ENCODE measurements around the gene CGNL1. TPM values are rescaled to one million over a fixed set of nuclear protein-coding genes. Genes with fewer than 3 reads are reported as not detected.

CGNL1 gene
- polyA plus RNA-seq, 3 donors: 69.8 to 72.5 (median 70.8) TPM

DNA sequence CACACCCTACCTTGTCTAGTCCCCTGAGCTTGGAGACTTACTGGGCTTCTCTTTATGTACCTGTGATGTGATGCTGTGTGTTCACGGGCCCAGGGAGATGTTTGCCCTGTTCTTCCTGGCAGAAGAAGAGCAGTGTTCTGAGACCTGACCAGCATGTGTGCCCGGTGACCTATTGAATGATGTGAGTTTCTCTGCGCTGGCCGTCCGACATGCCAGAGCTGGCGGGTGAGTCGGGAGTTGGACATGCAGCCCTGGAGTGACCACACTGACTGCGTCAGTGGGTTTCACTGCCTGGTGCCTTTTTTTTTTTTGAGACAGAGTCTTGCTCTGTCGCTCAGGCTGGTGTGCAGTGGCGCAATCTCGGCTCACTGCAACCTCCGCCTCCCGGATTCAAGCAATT is 42.3 kb downstream of the CGNL1 start:
- DNase-seq (ENCODE audit: low read depth in 3 of 3, low spot score in 2 of 3): no peak

DNA sequence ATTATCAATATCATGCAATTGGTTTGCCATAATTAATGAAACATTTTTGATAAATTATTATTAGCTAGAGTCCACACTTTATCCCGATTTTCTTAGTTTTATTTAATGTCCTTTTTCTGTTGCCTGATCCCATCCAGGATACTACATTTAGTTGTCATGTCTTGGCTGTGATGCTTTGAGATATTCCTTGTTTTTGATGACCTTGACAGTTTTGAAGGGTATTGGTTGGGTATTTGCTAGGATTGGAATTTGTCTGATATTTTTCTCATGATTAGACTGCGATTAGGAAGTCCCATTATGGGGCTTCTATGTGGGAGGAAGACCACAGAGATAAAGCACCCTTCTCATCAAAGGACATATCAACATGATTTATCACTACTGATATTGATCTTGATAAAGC is 43.0 kb downstream of the CGNL1 start:
- no peak for DNase-seq (ENCODE audit: low read depth in 3 of 3, low spot score in 2 of 3)

DNA sequence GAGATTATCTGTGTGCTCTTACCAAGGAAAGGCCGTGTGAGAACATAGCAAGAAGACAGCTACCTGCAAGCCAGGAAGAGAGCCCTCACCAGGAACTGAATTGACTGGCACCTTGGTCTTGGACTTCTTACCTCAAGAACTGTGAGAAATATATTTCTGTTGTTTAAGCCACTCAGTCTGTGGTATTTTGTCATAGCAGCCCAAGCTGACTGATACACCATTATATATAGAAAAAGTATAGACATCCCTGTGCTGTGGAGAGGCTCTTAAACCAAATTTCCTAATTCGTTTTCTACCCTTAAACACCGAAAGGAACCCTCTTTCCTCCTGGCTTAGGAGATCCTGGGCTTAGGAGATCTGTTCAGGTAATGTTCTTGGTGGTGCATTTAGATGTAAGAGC is 44.8 kb downstream of the CGNL1 start:
- DNase-seq (ENCODE audit: low read depth in 3 of 3, low spot score in 2 of 3): no peak

DNA sequence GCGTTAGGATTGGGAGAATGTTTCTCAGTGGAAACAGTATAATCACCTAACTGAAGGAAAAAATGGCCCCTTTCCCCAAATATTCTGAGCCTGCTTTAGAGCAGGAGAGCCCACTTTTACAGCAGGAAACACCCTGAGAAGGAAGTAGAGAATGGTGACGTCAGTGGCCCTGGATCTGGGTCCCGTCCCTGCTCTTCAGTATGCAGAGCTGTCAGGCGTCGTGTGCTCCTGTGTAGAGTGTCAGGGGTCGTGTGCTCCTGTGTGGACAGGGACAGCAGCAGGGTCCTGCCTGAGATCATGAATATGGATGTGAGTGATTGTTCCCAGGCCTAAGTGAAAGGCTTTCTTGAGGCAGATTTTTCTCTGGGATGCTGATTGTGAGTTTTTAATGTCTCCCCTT is 45.2 kb downstream of the CGNL1 start:
- DNase-seq (ENCODE audit: low read depth in 3 of 3, low spot score in 2 of 3): no peak

DNA sequence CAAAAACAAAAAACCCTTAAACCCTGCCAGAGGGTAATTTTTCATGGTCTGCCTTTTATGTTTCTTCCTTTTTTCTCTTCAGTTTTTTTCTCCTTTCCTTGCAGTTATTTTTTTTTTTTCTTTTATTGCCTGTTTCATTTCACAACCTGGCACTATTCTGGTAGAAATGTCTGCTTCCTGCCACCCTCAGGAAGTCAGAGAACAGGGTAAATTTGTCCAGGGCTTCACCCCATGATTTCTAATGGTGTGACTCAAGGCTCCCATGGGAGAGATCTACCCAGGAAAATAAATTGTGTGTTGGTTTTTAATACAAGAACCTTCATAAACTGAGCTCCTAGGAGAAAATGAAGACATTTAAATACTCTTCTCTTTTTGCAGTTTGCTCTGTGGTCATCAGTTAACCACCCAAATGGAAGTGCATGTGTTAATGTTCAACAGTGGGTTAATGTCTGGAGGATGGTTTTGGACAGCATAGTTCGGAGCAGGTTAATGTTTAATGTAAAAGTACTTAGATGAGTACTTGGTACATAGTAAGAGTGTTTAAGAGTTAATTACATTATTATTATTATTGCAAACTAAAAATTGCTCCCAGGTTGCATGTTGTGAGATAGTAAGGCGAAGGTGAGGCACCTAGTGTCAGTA is 45.9 kb downstream of the CGNL1 start:
- DNase-seq (ENCODE audit: low read depth in 3 of 3, low spot score in 2 of 3): no peak

DNA sequence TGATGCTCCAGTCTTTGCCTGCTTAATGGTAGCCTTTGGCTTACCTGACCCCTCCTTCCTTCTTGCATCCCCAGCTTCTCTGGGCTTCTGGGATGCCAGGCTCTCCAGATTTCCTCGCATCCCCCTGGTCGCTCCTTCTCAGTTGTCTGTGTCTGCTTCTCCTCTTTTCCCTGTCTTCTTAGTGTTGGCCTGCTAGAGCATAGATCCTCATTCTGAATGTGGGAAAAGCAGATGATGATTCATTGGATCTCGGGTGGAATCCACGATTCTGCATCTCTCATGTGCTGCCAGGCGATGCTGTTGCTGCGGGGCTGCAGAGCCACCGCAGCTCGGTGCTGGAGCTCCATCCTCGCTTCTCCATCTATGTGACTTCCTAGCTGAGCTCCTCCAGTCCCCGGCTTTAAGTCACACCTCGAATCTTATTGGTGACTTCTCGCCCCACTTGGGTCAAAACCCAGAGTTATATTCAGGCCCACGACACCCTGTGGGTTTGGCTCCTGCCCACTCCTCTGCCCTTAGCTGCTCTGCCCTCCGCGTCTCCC is 47.4 kb downstream of the CGNL1 start:
- no peak for DNase-seq (ENCODE audit: low read depth in 3 of 3, low spot score in 2 of 3)

DNA sequence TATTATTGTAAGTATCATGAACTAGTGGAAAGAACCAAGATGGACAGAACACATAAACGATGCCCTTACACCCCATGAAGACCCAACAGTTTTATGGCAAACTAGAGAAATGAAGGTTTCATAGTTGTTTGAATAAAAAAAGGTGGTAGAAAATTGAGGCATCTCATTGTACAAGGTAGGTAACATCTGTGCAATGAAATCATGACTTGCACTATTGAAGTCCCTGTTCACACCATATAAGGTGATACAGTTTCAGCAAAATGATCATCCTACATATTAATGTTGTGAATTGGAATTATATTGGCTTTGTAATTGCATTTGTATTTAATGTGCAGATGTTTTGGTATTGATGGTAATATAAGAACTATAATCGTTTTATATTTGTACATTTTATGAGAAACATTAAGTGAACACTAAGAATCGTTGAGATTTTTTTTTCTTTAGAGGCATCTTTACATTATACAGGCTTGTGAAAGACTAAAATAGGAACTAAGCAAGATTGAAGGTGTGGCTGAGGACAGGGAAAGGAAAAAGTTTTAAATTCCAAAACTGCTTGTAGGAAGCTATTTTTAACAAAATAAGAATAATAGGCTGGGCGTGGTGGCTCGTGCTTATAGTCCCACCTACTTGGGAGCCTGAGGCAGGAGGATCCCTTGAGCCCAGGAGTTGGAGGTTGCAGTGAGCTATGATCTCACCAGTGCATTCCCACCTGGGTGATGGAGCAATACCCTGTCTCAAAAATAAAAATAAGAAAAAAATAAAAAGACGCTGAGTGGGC is 48.5 kb downstream of the CGNL1 start:
- no peak for DNase-seq (ENCODE audit: low read depth in 3 of 3, low spot score in 2 of 3)

DNA sequence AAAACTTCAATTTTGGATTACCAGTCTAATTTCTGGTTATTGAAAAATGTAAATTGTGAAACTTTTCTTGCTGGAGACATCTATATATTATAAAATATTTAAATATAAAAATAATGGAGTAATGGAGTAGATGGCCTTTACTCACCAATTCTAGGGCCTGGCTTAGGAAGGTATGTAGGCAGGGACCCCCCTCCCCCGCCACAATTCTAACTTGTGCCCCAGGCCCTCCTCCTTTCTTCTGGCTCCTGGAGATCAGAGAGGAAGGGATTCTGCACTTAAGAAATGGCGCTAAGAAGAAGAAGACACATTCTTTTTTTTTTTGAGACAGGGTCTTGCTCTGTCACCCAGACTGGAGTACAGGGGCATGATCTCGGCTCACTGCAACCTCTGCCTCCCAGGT is 49.5 kb downstream of the CGNL1 start:
- DNase-seq (ENCODE audit: low read depth in 3 of 3, low spot score in 2 of 3): no peak

DNA sequence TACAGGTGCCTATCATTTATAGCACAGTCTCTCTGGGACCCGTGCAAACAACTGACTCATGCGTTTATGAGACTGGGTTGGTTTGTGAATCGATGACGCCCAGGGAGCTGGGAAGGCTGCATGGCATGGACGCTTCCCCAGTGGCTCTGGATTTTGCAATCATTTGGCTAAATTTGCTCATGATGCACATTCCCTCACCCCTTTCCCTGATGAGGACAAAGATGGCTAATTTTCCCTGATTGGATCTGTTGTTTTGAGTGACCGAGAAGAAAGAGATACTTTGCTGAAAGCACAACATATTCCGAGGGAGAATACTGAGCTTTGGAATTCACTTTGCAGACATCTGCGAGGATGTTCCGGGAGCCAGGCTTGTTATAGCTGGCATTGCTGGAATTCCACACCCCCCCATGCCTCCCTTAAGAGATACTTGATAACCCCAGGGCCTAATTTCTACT is 51.1 kb downstream of the CGNL1 start:
- DNase-seq (ENCODE audit: low read depth in 3 of 3, low spot score in 2 of 3): no peak

DNA sequence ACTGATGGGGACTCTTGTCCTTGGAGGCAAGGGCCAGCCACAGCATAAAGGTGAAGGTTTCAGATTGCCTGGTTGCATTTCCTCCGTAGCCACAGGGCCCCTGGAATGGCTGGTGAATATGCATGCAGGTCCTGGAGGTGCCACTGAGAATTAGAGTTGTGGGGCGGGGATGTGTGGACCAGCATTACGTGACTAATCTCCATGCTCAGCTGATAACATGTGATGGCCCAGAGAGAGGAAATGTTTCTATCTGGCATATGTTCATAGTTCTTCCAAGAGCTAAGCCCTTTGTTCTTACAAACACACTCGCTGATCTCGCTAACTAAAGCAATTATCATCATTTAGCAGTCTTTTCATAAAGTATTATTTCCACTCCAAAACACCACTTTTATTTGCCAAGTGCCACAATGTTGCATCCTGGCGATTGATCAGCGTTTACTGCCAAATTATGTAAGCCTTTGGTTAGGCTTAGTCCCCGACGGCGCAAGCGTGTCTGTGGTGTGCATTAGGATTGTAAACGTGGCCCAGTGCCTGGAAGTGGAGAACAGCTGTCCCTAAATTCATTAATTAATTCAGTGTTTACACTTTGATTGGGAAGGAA is 55.9 kb downstream of the CGNL1 start:
- DNase-seq (ENCODE audit: low read depth in 3 of 3, low spot score in 2 of 3): no peak

DNA sequence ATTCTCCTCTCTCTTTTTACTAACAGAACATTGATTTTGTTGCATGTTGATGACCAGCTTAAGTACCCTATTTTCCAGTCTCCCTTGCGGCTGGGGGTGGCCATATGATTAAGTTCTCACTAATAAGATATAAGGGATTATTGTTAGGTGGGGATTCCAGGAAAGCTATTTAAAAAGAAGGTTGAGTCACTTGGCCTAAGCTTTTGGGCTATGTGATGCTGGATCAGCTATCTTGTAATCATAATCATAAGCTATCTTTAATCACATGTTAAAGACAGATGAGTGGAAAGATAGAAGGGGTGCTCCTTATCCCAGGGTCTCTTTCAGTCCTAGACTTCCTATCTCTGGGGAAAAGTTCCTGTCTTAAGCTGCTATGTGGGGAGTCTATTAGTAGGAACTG is 59.9 kb downstream of the CGNL1 start:
- no peak for DNase-seq (ENCODE audit: low read depth in 3 of 3, low spot score in 2 of 3)

DNA sequence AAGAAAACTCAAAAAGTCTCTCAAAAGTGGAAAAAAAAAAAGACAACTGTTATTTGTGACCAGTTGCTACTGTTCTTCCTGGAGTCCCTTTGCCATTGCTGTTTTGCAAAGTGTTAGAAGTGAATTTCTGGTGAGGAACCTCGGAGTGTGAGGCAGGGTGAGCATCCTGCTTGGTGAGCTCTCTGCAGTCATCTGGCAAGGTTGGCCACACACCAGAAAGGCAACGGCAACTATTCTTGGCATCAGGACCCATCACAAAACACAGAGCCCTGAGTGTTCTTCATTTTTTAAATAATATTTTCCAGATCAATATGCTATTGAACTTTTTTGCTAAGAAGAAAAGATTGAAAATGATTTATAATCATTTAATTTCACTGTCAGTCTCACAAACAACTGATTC is 60.7 kb downstream of the CGNL1 start:
- no peak for DNase-seq (ENCODE audit: low read depth in 3 of 3, low spot score in 2 of 3)

DNA sequence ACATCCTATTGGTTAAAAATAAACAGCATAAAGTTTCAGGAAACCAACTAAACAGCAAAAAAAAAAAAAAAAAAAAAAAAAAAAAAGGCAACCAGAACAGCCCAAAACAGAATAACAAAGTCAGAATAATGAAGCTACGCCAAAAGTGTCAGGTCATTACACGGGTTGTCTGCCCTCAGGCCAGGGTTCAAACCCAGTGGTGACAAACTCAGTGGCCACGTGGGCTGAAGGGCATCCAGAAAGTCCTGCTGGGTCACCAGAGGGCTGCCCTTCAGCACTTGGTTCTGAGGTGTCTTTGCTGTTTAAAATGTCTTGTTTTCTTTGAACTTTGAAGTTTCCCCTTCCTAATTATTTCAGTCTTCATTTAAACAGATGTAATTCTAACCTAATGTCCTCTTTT is 61.3 kb downstream of the CGNL1 start:
- no peak for DNase-seq (ENCODE audit: low read depth in 3 of 3, low spot score in 2 of 3)

DNA sequence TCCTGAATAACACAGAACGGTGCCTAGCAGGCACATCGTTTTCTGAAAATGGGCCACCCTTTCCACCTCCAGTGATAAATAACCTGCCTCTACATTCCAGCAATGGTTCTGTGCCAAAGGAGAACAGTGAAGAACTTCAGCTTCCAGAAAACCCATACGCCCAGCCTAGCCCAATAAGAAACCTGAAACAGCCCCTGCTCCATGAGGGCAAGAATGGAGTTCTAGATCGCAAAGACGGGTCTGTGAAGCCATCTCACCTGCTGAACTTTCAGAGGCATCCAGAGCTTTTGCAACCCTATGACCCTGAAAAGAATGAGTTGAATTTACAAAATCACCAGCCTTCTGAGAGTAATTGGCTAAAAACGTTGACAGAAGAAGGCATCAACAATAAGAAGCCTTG is 61.9 kb downstream of the CGNL1 start:
- DNase-seq (ENCODE audit: low read depth in 3 of 3, low spot score in 2 of 3): no peak

DNA sequence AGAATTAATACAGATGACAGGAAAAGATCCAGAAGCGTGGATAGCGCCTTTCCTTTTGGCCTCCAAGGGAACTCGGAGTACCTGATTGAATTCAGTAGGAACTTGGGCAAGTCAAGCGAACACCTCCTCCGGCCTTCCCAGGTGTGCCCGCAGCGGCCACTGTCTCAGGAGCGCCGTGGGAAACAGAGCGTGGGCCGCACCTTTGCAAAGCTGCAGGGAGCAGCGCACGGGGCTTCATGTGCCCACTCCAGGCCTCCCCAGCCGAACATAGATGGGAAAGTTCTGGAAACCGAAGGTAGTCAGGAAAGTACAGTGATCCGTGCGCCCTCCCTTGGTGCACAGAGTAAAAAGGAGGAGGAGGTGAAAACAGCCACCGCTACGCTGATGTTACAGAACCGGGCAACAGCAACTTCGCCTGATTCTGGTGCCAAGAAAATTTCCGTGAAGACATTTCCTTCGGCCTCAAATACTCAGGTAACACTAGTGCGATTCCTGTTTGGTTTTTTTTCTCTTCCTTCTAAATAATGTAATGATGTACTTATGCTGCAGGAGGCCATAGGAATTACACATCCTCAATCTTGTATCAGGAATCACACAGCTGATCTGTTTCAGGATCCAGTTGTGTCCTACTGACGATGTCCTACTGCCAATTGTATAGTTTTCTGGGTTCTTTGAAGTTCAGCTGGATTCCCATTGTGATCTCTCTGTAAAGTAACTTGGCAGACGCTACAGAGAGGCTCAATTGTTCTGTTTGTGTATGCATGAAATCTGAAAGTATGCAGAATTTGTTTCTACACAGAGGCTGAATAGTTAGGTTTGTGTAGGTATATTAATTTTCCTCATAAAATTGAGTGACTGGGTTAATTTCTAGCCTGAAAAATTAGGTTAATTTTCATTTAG is 63.1 kb downstream of the CGNL1 start:
- DNase-seq (ENCODE audit: low read depth in 3 of 3, low spot score in 2 of 3): no peak

DNA sequence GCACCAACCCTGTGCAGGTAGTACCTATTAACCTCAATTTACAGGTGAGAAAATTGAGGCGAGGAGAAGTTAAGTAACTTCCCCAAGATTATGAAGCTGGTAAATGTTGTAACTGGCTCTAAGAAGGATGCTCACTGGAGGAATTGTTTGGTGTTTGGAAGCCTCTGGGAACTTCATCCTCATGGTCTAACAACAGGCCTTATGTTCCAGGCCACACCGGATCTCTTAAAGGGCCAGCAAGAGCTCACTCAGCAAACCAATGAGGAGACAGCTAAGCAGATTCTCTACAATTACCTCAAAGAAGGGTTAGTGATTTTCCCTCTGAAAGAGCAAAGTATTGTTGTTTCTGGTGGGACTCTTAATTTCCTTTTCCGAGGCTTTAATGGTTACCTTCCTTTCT is 63.9 kb downstream of the CGNL1 start:
- DNase-seq (ENCODE audit: low read depth in 3 of 3, low spot score in 2 of 3): no peak

DNA sequence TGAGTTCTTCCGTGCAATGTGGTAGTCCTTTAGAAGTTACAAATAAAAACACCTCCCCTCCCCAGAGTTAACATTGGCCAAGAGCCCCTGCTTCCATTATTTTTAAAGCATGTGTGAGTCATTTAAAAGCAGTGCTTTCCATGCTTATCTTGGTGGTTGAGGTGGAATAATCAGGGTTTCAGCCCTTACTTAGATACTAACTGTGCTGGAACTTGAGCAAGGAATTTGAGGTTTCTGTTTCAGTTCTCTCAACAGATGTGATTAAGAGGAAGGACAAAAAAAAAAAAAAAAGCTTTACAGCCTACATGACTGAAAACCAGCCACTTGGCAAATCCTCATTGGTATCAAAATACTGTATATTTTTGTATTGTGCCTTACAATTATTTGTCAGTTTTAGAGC is 64.5 kb downstream of the CGNL1 start:
- DNase-seq (ENCODE audit: low read depth in 3 of 3, low spot score in 2 of 3): no peak

DNA sequence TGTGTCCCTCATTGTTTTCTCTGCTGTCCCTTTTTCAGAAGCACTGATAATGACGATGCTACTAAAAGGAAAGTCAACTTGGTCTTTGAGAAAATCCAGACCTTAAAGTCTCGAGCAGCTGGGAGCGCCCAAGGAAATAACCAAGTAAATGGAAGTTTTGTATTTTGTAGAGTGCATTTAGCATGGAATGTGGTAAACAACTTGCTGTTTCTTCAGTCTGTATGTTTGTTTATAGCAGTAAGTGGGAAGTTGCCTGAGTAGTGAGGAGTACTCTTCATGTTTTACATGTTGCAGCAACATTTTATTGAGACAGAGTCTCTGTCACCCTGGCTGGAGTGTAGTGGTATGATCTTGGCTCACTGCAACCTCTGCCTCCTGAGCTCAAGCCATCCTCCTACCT is 66.0 kb downstream of the CGNL1 start:
- DNase-seq (ENCODE audit: low read depth in 3 of 3, low spot score in 2 of 3): no peak

DNA sequence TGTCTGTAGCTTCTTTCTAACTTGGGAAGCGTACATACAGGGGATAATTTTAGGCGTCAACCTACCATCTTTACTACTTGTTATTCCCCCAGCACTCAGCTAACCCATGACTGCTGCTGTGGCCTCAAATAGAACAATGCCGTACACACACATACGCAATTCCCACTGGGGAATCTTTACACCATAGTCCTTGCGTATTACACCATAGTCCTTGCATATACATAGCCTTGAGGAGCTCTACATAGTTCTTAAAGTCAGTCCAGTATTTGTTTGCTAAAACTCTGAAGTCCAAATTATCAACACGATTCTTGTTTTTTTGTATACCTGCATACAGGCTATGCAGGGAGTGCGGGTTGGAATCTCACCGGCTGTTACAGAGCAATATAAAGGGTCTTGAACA is 67.2 kb downstream of the CGNL1 start:
- DNase-seq (ENCODE audit: low read depth in 3 of 3, low spot score in 2 of 3): no peak

DNA sequence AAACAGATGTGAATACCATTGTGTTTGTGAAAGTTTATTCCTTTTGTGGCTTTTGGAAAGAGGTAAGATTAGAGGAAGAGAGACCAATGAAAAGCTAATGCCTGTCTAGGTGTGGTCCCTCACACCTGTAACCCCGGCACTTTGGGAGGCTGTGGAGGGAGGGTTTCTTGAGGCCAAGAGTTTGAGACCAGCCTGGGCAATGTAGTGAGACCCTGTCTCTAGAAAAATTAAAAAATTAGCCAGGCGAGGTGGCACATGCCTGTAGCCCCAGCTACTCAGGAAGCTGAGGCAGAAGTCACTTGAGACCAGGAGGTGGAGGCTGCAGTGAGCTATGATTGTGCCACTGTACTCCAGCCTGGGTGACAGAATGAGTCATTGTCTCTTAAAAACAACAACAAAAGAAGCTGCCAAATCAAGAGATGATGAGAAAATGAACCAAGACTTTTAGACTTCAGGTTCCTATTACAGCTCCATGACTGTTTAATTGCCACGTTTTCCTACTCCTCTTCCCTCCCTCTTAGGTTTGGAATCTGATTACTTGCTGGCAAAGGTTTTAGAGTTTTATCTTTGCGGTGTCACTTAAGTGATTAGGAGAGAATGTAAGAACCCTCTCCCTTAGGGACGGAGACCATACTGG is 68.7 kb downstream of the CGNL1 start:
- no peak for DNase-seq (ENCODE audit: low read depth in 3 of 3, low spot score in 2 of 3)

Measured in right renal cortex interstitium (tissue), 3 donors.